Activated naive CD8-positive, alpha-beta T cell treated with anti-CD3 and anti-CD28 coated beads, Interleukin-2, amount 10 ng/mL, durations not matched to agents 7 days and 5 days (primary cell): ENCODE data around the gene PTRHD1. TPM values are rescaled to one million over a fixed set of nuclear protein-coding genes. Genes with fewer than 3 reads are reported as not detected.
"Not testable (repeated sequence)": the region's sequence is repeated elsewhere in the genome, so short reads cannot be mapped to it uniquely, and the experiment has no call there.

ENCODE experiments used
- ATAC-seq: fragments of 150-1000 bp; cut with Tn5 transposase; one replicate; pipeline ENCODE4 v1.10.0; 2021; ENCODE audit warnings: low read depth, moderate library complexity
- POLR2A ChIA-PET: fragments of 350-600 bp; sonication (Branson Sonifier 250); formaldehyde crosslinking; loops from one replicate; lab custom pipeline; 2021; ENCODE audit warnings: antibody characterized with exemption; lab: Charles Lee
- DNase-seq: peaks from one replicate; pipeline ENCODE4 v3.0.0; 2021
- H3K27ac Mint-ChIP-seq: one replicate; pipeline ENCODE4 v1.8.0; 2022; ENCODE audit warnings: mild to moderate bottlenecking, mixed read lengths
- H3K27me3 Mint-ChIP-seq: one replicate; pipeline ENCODE4 v1.8.0; 2022; ENCODE audit warnings: mild to moderate bottlenecking, moderate library complexity, mixed read lengths
- H3K36me3 Mint-ChIP-seq: one replicate; pipeline ENCODE4 v1.8.0; 2021; ENCODE audit warnings: mild to moderate bottlenecking, mixed read lengths
- H3K4me1 Mint-ChIP-seq: one replicate; pipeline ENCODE4 v1.8.0; 2021; ENCODE audit warnings: mixed read lengths
- H3K4me3 Mint-ChIP-seq: one replicate; pipeline ENCODE4 v1.8.0; 2022; ENCODE audit warnings: mild to moderate bottlenecking, moderate library complexity, mixed read lengths
- H3K9me3 Mint-ChIP-seq: one replicate; pipeline ENCODE4 v1.8.0; 2021; ENCODE audit warnings: mixed read lengths
- total RNA-seq, 2 experiments: library from RNA; stranded (reverse); gene quantifications; one replicate each; pipeline ENCODE4 v1.2.3, GENCODE V29; 2021

The PTRHD1 gene
- total RNA-seq, 2 experiments from 2014 or later, result 17.3 to 19.8 TPM

GRCh38 chr2:24813691-24814137, 20.5 kb upstream of the PTRHD1 start:
- POLR2A ChIA-PET, result no interaction called here
- no peaks in the 10 kb centered on the region for H3K9me3 Mint-ChIP-seq
- H3K36me3 Mint-ChIP-seq, result peaks cover 39% of the 10 kb centered on the region
- H3K27me3 Mint-ChIP-seq, result no peaks in the 10 kb centered on the region
- no peak overlapping the region for H3K4me3 Mint-ChIP-seq
- ATAC-seq, result no peak
- no peak for DNase-seq
- peaks cover 5% of the 10 kb centered on the region for H3K4me1 Mint-ChIP-seq
- no peak overlapping the region for H3K27ac Mint-ChIP-seq

DNA sequence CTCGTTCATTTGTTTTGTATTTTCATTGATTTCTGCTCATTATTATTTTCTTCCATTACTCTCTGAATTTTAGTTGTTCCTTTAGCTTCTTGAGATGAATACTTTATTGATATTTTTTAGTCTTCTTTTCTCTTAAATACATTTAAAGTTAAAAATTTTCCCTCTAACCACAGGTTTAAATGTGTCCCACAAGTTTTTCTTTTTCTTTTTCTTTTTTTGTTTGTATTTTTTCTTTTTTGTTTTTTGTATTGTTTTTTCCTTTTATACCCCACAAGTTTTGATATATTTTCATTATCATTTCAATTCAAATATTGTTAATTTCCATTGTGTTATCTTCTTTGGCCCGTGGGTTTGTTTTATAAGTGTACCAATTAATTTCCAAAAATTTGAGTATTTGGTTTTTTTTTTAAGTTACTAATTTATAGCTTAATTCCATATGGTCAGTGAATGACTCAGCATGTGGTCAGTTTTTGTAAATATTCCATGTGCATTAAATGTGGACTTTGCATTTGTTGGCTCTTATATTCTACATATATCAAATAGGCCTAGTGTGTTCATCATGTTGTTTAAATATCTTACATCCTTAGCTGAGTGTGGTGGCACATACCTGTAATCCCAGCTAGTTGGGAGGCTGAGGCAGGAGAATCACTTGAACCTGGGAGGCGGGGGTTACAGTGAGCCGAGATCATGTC, 16.3 kb upstream of the PTRHD1 start:
- Mint-ChIP-seq H3K4me1 (peaks cover 4% of the 10 kb centered on the region), H3K27ac (peak overlapping the region; percentile 23), H3K9me3 (peaks cover 2% of the 10 kb centered on the region), H3K4me3 (no peak overlapping the region), H3K36me3 (peaks cover 45% of the 10 kb centered on the region), H3K27me3 (no peaks in the 10 kb centered on the region)
- ATAC-seq (no peak), DNase-seq (no peak)
- POLR2A ChIA-PET, result no interaction called here

- POLR2A ChIA-PET, result no interaction called here
- no peak overlapping the region for H3K4me3 Mint-ChIP-seq
- H3K27ac Mint-ChIP-seq, result no peak overlapping the region
- peaks cover 2% of the 10 kb centered on the region for H3K9me3 Mint-ChIP-seq
- DNase-seq (no peak), ATAC-seq (no peak)
- H3K4me1 Mint-ChIP-seq, result peaks cover 12% of the 10 kb centered on the region
- H3K36me3 Mint-ChIP-seq, result peaks cover 48% of the 10 kb centered on the region
- H3K27me3 Mint-ChIP-seq, result no peaks in the 10 kb centered on the region
Observed at GRCh38 chr2:24806661-24807036, 13.5 kb upstream of the PTRHD1 start.

DNA sequence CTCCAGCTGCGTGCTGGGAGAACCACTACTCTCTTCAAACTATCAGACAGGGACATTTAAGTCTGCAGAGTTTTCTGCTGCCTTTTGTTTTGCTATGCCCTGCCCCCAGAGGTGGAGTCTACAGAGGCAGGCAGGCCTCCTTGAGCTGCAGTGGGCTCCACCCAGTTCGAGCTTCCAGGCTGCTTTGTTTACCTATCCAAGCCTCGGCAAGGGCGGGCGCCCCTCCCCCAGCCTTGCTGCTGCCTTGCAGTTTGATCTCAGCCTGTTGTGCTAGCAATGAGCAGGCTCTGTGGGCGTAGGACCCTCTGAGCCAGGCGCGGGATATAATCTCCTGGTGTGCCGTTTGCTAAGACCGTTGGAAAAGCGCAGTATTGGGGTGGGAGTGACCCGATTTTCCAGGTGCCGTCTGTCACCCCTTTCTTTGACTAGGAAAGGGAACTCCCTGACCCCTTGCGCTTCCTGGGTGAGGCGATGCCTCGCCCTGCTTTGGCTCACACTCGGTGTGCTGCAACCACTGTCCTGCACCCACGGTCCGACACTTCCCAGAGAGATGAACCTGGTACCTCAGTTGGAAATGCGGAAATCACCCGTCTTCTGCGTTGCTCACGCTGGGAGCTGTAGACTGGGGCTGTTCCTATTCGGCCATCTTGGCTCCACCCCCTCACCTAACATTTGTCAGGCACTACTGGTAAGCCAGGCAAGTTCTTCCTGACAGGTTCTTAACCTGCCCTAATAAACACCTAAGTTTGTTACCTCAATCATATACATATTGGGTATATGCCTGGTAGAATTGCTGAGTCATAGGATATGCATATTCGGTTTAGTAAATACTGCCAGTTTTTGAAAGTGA, 12.8 kb upstream of the PTRHD1 start:
- peaks cover 49% of the 10 kb centered on the region for H3K36me3 Mint-ChIP-seq
- ATAC-seq, H3K27ac Mint-ChIP-seq, H3K27me3 Mint-ChIP-seq, POLR2A ChIA-PET, H3K9me3 Mint-ChIP-seq, DNase-seq, H3K4me3 Mint-ChIP-seq: not testable (repeated sequence)
- H3K4me1 Mint-ChIP-seq, result peaks cover 12% of the 10 kb centered on the region

DNA sequence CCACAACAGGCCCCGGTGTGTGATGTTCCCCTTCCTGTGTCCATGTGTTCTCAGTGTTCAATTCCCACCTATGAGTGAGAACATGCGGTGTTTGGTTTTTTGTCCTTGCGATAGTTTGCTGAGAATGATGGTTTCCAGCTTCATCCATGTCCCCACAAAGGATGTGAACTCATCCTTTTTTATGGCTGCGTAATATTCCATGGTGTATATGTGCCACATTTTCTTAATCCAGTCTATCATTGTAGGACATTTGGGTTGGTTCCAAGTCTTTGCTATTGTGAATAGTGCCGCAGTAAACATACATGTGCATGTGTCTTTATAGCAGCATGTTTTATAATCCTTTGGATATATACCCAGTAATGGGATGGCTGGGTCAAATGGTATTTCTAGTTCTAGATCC, 7.3 kb upstream of the PTRHD1 start:
- DNase-seq, H3K27ac Mint-ChIP-seq, H3K4me3 Mint-ChIP-seq, ATAC-seq, POLR2A ChIA-PET, H3K27me3 Mint-ChIP-seq, H3K9me3 Mint-ChIP-seq: not testable (repeated sequence)
- Mint-ChIP-seq H3K4me1 (peaks cover 23% of the 10 kb centered on the region), H3K36me3 (peaks cover 74% of the 10 kb centered on the region)

DNA sequence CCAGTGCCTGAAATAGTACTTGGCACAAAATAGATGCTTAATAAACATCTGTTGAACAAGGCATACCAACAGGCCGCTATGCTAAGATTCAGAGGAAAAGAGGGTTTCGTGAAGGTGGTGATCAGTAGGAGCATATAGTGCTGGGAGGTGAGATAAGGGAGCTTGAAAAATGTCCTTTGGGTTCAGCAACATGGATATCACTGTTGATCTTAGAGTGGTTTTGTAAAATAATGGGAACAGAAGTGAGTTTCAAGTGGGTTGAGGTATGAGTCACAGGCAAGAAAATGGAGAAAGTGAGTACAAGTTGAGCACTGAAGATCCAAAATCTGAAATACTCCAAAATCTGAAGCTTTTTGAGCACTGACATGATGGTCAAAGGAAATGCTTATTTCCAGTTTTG, 4.5 kb upstream of the PTRHD1 start:
- POLR2A ChIA-PET, result no interaction called here
- no peaks in the 10 kb centered on the region for H3K27me3 Mint-ChIP-seq
- ATAC-seq (no peak), DNase-seq (no peak)
- no peak overlapping the region for H3K4me3 Mint-ChIP-seq
- H3K27ac Mint-ChIP-seq, result no peak overlapping the region
- H3K36me3 Mint-ChIP-seq, result peaks cover 63% of the 10 kb centered on the region
- peaks cover 4% of the 10 kb centered on the region for H3K9me3 Mint-ChIP-seq
- H3K4me1 Mint-ChIP-seq, result peaks cover 31% of the 10 kb centered on the region

DNA sequence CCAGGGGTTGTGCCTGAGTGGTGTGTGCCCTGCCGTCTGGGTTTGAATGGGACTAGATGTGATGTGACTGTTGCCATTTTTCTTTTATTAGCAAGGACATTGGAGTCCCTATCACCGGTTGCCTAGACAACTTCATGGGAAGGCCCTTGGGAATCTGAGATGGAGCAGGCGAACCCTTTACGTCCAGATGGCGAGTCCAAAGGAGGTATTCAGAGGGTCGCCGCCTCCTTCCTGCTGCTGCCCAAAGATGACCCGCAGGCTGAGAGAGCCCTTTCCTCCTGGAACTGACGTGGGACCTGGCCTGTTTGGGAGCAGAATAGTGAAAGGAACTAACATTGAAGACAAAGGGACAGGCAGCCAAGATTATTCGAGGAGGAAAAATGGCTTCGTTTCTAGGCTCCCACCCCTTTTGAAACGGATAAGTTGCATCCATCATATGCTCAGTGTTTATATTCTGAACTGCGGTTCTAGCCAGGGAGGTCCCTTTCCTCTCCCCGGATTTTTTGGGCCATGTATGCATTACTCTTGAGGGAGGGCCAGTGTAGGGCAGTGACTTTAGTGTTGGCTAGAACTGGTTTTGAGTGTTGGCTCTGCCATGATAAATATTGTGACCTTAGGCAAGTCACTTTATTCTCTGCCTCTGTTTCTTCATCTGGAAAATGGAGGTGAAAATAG, 707 bp upstream of the PTRHD1 start:
- no peak for ATAC-seq
- Mint-ChIP-seq H3K4me3 (peak overlapping the region; percentile 96), H3K9me3 (no peaks in the 10 kb centered on the region), H3K4me1 (peaks cover 34% of the 10 kb centered on the region), H3K27ac (peak overlapping the region; percentile 100), H3K27me3 (no peaks in the 10 kb centered on the region), H3K36me3 (peaks cover 37% of the 10 kb centered on the region)
- DNase-seq, result peak; percentile 33
- POLR2A ChIA-PET, result interaction anchor here (0.8 to 2.0 kb wide), 6 partner anchors 18 to 868 kb away, joined by 3 to 14 read pairs (median 4); partner anchors contain the start of genes ITSN2 and NCOA1

DNA sequence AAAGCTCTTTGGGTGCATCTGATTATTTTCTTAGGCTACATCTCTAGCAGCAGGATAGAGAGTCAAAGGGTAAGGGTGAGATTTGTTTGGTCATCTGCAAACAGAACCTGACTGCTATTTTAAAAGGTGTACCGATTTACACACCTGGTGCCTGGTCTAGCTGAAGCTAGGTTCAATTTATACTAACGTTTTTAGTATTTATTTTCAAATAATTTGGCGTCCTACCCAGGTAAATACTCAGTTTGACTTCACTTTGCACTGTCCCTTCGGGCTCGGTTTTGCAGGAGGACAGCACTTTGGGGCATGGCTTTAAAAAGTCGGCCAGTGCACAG, 683 bp downstream of the PTRHD1 start:
- H3K4me3 Mint-ChIP-seq, result peak overlapping the region; percentile 96
- H3K27me3 Mint-ChIP-seq, result peaks cover 2% of the 10 kb centered on the region
- ATAC-seq (no peak), DNase-seq (no peak)
- H3K27ac Mint-ChIP-seq, result peak overlapping the region; percentile 100
- no peaks in the 10 kb centered on the region for H3K9me3 Mint-ChIP-seq
- POLR2A ChIA-PET, result interaction anchor here (0.6 to 2.0 kb wide), 9 partner anchors 9 to 867 kb away, joined by 3 to 14 read pairs (median 3); partner anchors contain the start of genes ITSN2 and NCOA1
- H3K4me1 Mint-ChIP-seq, result peaks cover 31% of the 10 kb centered on the region
- peaks cover 29% of the 10 kb centered on the region for H3K36me3 Mint-ChIP-seq

- Mint-ChIP-seq H3K36me3 (peaks cover 18% of the 10 kb centered on the region), H3K4me1 (peaks cover 22% of the 10 kb centered on the region), H3K27me3 (peaks cover 2% of the 10 kb centered on the region), H3K4me3 (no peak overlapping the region), H3K27ac (no peak overlapping the region), H3K9me3 (no peaks in the 10 kb centered on the region)
- POLR2A ChIA-PET, result no interaction called here
- DNase-seq (no peak), ATAC-seq (no peak)
Observed at GRCh38 chr2:24791452-24791851, 1.7 kb downstream of the PTRHD1 start.

GRCh38 chr2:24788816-24789215, 4.4 kb downstream of the PTRHD1 start:
- peaks cover 7% of the 10 kb centered on the region for H3K4me1 Mint-ChIP-seq
- no peak overlapping the region for H3K27ac Mint-ChIP-seq
- H3K27me3 Mint-ChIP-seq, result peaks cover 4% of the 10 kb centered on the region
- H3K9me3 Mint-ChIP-seq, result no peaks in the 10 kb centered on the region
- H3K4me3 Mint-ChIP-seq, result no peak overlapping the region
- DNase-seq (no peak), ATAC-seq (no peak)
- POLR2A ChIA-PET, result no interaction called here
- H3K36me3 Mint-ChIP-seq, result peaks cover 5% of the 10 kb centered on the region

DNA sequence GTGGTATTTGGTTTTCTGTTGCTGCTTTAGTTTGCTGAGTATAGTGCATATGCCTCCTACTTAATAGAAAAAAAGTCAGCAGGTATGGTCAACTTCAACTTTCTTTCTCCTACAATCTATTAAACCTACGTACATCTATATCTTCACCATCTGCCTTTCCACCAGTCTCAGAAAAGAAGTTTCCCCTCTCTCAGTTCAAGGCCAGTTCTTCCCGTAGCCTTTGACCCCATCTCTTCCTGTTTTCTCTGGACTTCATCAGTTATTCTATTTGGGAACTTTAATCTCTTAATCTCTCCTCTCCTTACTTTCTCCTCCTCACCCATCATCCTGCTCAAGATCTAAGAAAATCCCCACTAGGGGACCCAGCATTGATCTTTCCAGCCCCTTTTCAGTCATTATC, 5.7 kb downstream of the PTRHD1 start:
- H3K4me1 Mint-ChIP-seq, result peaks cover 5% of the 10 kb centered on the region
- no peak overlapping the region for H3K4me3 Mint-ChIP-seq
- no peak overlapping the region for H3K27ac Mint-ChIP-seq
- POLR2A ChIA-PET, result no interaction called here
- peaks cover 3% of the 10 kb centered on the region for H3K36me3 Mint-ChIP-seq
- ATAC-seq (no peak), DNase-seq (no peak)
- peaks cover 4% of the 10 kb centered on the region for H3K27me3 Mint-ChIP-seq
- H3K9me3 Mint-ChIP-seq, result no peaks in the 10 kb centered on the region

- no peak for ATAC-seq
- Mint-ChIP-seq H3K9me3 (no peaks in the 10 kb centered on the region), H3K27me3 (peaks cover 6% of the 10 kb centered on the region), H3K36me3 (peaks cover 3% of the 10 kb centered on the region), H3K27ac (no peak overlapping the region), H3K4me3 (no peak overlapping the region), H3K4me1 (no peaks in the 10 kb centered on the region)
- DNase-seq, result no peak
- POLR2A ChIA-PET, result no interaction called here
Observed at GRCh38 chr2:24785671-24786321, 7.4 kb downstream of the PTRHD1 start.

DNA sequence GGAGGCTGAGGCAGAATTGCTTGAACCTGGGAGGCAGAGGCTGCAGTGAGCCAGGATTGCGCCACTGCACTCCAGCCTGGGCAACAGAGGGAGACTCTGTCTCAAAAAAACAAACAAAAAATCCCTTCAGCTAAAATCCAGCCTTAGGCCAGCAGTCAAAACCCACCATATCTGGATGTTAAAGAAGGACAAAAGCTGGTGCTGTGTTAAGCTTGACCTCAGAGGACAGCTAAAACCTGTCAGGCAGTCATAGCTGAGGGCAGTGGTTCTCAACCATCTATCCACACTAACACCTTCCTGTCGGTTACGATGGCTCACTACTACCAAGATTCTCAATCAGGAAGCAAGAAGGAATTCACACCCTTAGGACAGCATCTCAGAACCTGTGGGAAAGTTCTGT, 9.6 kb downstream of the PTRHD1 start:
- no peak for ATAC-seq
- H3K9me3 Mint-ChIP-seq, result peaks cover 1% of the 10 kb centered on the region
- POLR2A ChIA-PET, result interaction anchor here (1.2 kb wide), 1 partner anchor 9 kb away, joined by 4 read pairs; the partner anchor contains the start of genes CENPO and PTRHD1

More for the DNA sequence above, 9.6 kb downstream of the PTRHD1 start:
- Mint-ChIP-seq H3K4me1 (no peaks in the 10 kb centered on the region), H3K27me3 (peaks cover 8% of the 10 kb centered on the region), H3K36me3 (no peaks in the 10 kb centered on the region), H3K4me3 (no peak overlapping the region), H3K27ac (no peak overlapping the region)
- DNase-seq, result no peak
